ENCODE measurements around the gene NACC2.

The NACC2 gene

GRCh38 chr9:136023410-136024225 lies 71.5 kb downstream of the NACC2 start:
- no peak for DNase-seq (ENCODE audit: low read depth in 3 of 3)

- no peak for DNase-seq (ENCODE audit: low read depth in 3 of 3)
Observed at GRCh38 chr9:136022731-136023409, 72.2 kb downstream of the NACC2 start.

GRCh38 chr9:136021872-136022681 lies 73.0 kb downstream of the NACC2 start:
- no peak for DNase-seq (ENCODE audit: low read depth in 3 of 3)

- no peak for DNase-seq (ENCODE audit: low read depth in 3 of 3)
Observed at GRCh38 chr9:136021171-136021871, 73.8 kb downstream of the NACC2 start.

GRCh38 chr9:136020671-136021070 lies 74.4 kb downstream of the NACC2 start:
- DNase-seq (ENCODE audit: low read depth in 3 of 3) = no peak

- DNase-seq (ENCODE audit: low read depth in 3 of 3) = no peak
Observed at GRCh38 chr9:136020206-136020605, 74.9 kb downstream of the NACC2 start.

GRCh38 chr9:136019681-136020060 lies 75.4 kb downstream of the NACC2 start:
- no peak for DNase-seq (ENCODE audit: low read depth in 3 of 3)

GRCh38 chr9:136019041-136019680 lies 75.9 kb downstream of the NACC2 start:
- DNase-seq (ENCODE audit: low read depth in 3 of 3) = no peak

GRCh38 chr9:136018257-136019031 lies 76.6 kb downstream of the NACC2 start:
- DNase-seq (ENCODE audit: low read depth in 3 of 3) = no peak

GRCh38 chr9:136017289-136018190 lies 77.5 kb downstream of the NACC2 start:
- DNase-seq (ENCODE audit: low read depth in 3 of 3) = no peak

GRCh38 chr9:136016572-136017288 lies 78.4 kb downstream of the NACC2 start:
- no peak for DNase-seq (ENCODE audit: low read depth in 3 of 3)

- no peak for DNase-seq (ENCODE audit: low read depth in 3 of 3)
Observed at GRCh38 chr9:136015656-136016571, 79.2 kb downstream of the NACC2 start.

- DNase-seq (ENCODE audit: low read depth in 3 of 3) = no peak
Observed at GRCh38 chr9:136014924-136015633, 80.0 kb downstream of the NACC2 start.

- DNase-seq (ENCODE audit: low read depth in 3 of 3) = no peak
Observed at GRCh38 chr9:136014147-136014923, 80.8 kb downstream of the NACC2 start.

GRCh38 chr9:136013524-136014034 lies 81.5 kb downstream of the NACC2 start:
- no peak for DNase-seq (ENCODE audit: low read depth in 3 of 3)

- DNase-seq (ENCODE audit: low read depth in 3 of 3) = no peak
Observed at GRCh38 chr9:136013116-136013515, 82.0 kb downstream of the NACC2 start.
